Keratinocyte (primary cell): ENCODE results near the gene OR10T2. TPM values are rescaled to one million over a fixed set of nuclear protein-coding genes. Genes with fewer than 3 reads are reported as not detected.
"Not testable (repeated sequence)": the region's sequence is repeated elsewhere in the genome, so short reads cannot be mapped to it uniquely, and the experiment has no call there.

Experiments used
- DNase-seq: peaks from one replicate; pipeline ENCODE4 v3.0.0-alpha.2; 2011; ENCODE audit warnings: low read depth, missing footprints, low spot score
- FAIRE-seq: peaks from 2 replicates; lab custom pipeline; 2011; peaks lifted over from hg19 to GRCh38; lab: Jason Lieb, UNC
- H2AFZ ChIP-seq: 2 replicates; pipeline ENCODE4 v1.6.0; 2012; ENCODE audit warnings: low read length, control low read depth, inconsistent platforms; ENCODE audit not compliant: control insufficient read depth
- H3K27ac ChIP-seq: 2 replicates; pipeline ENCODE4 v1.5.1; 2011; ENCODE audit warnings: low read length; ENCODE audit not compliant: control insufficient read depth, insufficient read depth
- H3K27me3 ChIP-seq: 3 replicates; pipeline ENCODE4 v1.6.0; 2011; ENCODE audit warnings: low read length; ENCODE audit not compliant: control insufficient read depth, insufficient read depth; ENCODE audit errors: extremely low read depth
- H3K36me3 ChIP-seq, 2 experiments: 2 replicates in 1 of 2; 3 replicates in 1 of 2; pipeline ENCODE4 v1.5.1; 2011; ENCODE audit warnings: low read length in 2 of 2, mild to moderate bottlenecking in 1 of 2; ENCODE audit not compliant: control insufficient read depth in 2 of 2, insufficient read depth in 2 of 2; ENCODE audit errors: extremely low read depth in 1 of 2
- H3K4me1 ChIP-seq: 3 replicates; pipeline ENCODE4 v1.5.1; 2011; ENCODE audit warnings: low read length; ENCODE audit not compliant: control insufficient read depth, insufficient read depth; ENCODE audit errors: extremely low read depth
- H3K4me2 ChIP-seq: 3 replicates; pipeline ENCODE4 v1.6.0; 2011; ENCODE audit warnings: low read depth, low read length; ENCODE audit not compliant: control insufficient read depth, insufficient read depth; ENCODE audit errors: extremely low read depth
- H3K4me3 ChIP-seq, 3 experiments: fragments of 200-600 bp in 1 of 3; sonication (generic) in 1 of 3; 2 replicates in 2 of 3; 3 replicates in 1 of 3; pipeline ENCODE4 v1.5.1; 2011 to 2016; ENCODE audit warnings: low read length in 3 of 3, mild to moderate bottlenecking in 3 of 3, control low read depth in 2 of 3, inconsistent platforms in 1 of 3, low read depth in 1 of 3, mixed read lengths in 1 of 3, mixed run types in 1 of 3, moderate library complexity in 1 of 3; ENCODE audit not compliant: control insufficient read depth in 2 of 3, insufficient read depth in 2 of 3; ENCODE audit errors: extremely low read depth in 1 of 3
- H3K79me2 ChIP-seq: 2 replicates; pipeline ENCODE4 v1.6.0; 2012; ENCODE audit warnings: low read length; ENCODE audit not compliant: control insufficient read depth, insufficient read depth
- H3K9ac ChIP-seq: 3 replicates; pipeline ENCODE4 v1.6.0; 2011; ENCODE audit warnings: low read length; ENCODE audit not compliant: control insufficient read depth, insufficient read depth; ENCODE audit errors: extremely low read depth
- H3K9me1 ChIP-seq: 3 replicates; pipeline ENCODE4 v1.6.0; 2011; ENCODE audit warnings: low read length; ENCODE audit not compliant: control insufficient read depth, insufficient read depth; ENCODE audit errors: extremely low read depth
- H3K9me3 ChIP-seq: 2 replicates; pipeline ENCODE4 v1.5.1; 2012; ENCODE audit warnings: low read depth, low read length; ENCODE audit not compliant: control insufficient read depth
- H4K20me1 ChIP-seq: 3 replicates; pipeline ENCODE4 v1.6.0; 2011; ENCODE audit warnings: low read length; ENCODE audit not compliant: control insufficient read depth, insufficient read depth; ENCODE audit errors: extremely low read depth
- CTCF ChIP-seq, 3 experiments: IDR thresholded peaks in 1 of 3; conservative IDR thresholded peaks in 1 of 3; optimal IDR thresholded peaks in 1 of 3; 2 replicates in 2 of 3; 3 replicates in 1 of 3; pipeline versions ENCODE3 to v1.5.1; 2011; ENCODE audit warnings: low read length in 3 of 3, mild to moderate bottlenecking in 3 of 3, moderate library complexity in 2 of 3, control low read depth in 1 of 3, inconsistent platforms in 1 of 3; ENCODE audit not compliant: insufficient read depth in 2 of 3; ENCODE audit errors: extremely low read depth in 1 of 3
- EZH2 ChIP-seq: IDR thresholded peaks from one replicate; pipeline ENCODE4 v1.6.1; 2012; ENCODE audit warnings: inconsistent platforms, mild to moderate bottlenecking, low read length, moderate library complexity
- dilution Hi-C: fragments of 300-500 bp; cut with MboI; formaldehyde crosslinking; loops from one replicate; pipeline ENCODE4 v1.7.0; 2020; ENCODE audit warnings: low sequenced_read_pairs; ENCODE audit not compliant: extremely low pct_ligation_motif_present
- polyA plus RNA-seq, 5 experiments: library from polyadenylated mRNA; depleted of rRNA in 3 of 5; stranded (reverse) in 3 of 5; stranded (forward) in 1 of 5; unstranded in 1 of 5; fragments of >200 nt; gene quantifications; 1 replicate in 1 of 5; 2 replicates in 3 of 5; 3 replicates in 1 of 5; pipeline versions ENCODE4 v1.2.1 to v1.2.3, GENCODE V29; 2011 to 2012; ENCODE audit warnings: missing spikeins in 2 of 5, low read depth in 1 of 5, low replicate concordance in 1 of 5

Gene OR10T2
- polyA plus RNA-seq, 1 donor (not counting 4 experiments of a cell fraction or from before 2014, with no cell fraction given), result not detected

DNA sequence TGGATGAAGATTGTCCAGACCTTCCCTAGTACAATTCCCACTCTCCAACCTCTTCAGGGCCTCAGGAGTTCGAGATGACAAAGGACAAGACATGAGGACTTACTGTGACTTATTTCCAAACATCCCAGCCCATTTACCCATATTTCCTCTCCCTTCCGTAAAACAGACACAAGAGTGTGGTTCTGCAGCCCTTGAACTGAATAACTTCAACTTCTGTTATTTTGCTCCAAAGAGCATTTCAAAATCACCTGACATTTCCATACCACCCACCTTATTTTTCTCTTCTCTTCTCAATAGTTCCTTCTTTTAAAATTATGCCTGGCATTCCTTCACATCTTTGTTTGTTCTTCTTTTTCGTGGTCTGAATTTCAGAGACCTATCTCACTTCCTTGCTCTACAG lies 35.5 kb upstream of the OR10T2 start:
- Histone ChIP-seq H3K27me3 (no peaks in the 10 kb centered on the region), H3K4me1 (no peaks in the 10 kb centered on the region), H3K4me3 (no peak overlapping the region), H3K9ac (no peak overlapping the region), H3K36me3 (no peaks in the 10 kb centered on the region), H4K20me1 (no peaks in the 10 kb centered on the region), H2AFZ (no peak overlapping the region), H3K9me1 (no peaks in the 10 kb centered on the region), H3K9me3 (no peaks in the 10 kb centered on the region), H3K27ac (no peak overlapping the region), H3K79me2 (no peaks in the 10 kb centered on the region), H3K4me2 (no peak overlapping the region)
- TF ChIP-seq CTCF (optimal IDR thresholded peaks at IDR 0.05 in 1 of 3, IDR thresholded peaks at IDR 0.05 in 1 of 3, conservative IDR thresholded peaks at IDR 0.05 in 1 of 3; ENCODE audit: extremely low read depth in 1 of 3, insufficient read depth in 2 of 3, low read length in 3 of 3), result no peak
- no peak for TF ChIP-seq EZH2
- DNase-seq (no peak), FAIRE-seq (no peak)
- dilution Hi-C loops, result no loop called here

DNA sequence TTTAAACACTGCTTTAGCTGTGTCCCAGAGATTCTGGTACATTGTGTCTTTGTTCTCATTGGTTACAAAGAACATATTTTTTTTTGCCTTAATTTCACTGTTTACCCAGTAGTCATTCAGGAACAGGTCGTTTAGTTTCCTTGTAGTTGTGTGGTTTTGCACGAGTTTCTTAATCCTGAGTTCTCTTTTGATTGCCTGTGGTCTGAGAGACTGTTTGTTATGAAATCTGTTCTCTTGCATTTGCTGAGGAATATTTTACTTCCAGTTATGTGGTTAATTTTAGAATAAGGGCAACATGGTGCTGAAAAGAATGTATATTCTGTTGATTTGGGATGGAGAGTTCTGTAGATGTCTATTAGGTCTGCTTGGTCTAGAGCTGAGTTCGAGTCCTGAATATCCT lies 30.9 kb upstream of the OR10T2 start:
- H4K20me1 ChIP-seq, H3K36me3 ChIP-seq, FAIRE-seq, H2AFZ ChIP-seq, DNase-seq, H3K4me1 ChIP-seq, H3K9me1 ChIP-seq, H3K27me3 ChIP-seq, H3K9ac ChIP-seq, H3K4me3 ChIP-seq, H3K27ac ChIP-seq, H3K9me3 ChIP-seq, H3K79me2 ChIP-seq, dilution Hi-C loops, H3K4me2 ChIP-seq: not testable (repeated sequence)

DNA sequence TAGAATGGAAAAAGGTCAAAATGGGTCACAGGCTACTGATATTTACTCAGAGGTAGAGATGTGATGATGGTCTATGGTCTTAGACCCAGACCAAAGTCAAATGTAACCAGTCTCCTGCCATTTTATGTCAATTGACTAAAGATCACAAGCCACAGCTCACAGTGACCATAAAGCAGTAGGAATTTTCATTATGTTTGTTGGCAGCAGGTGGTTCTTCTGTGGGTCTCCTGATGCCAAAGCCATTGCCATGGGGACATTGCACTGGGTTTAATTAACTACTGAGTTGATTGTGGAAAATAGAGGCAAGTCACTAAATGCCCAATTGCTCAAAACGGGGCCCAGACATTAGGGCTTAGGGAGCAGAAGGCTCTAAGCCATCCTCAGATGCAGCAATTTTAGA lies 26.9 kb upstream of the OR10T2 start, which contains the start of gene OR10K2:
OR10K2 (minus strand) TSS at position 101 of the 400 bp plus-strand sequence. CDS start 5,371 bp downstream, outside the sequence.
- Histone ChIP-seq H3K4me1 (no peaks in the 10 kb centered on the region), H3K9me1 (no peaks in the 10 kb centered on the region), H3K9me3 (no peaks in the 10 kb centered on the region), H3K4me3 (no peak within 1 kb of the TSS), H3K27me3 (no peaks in the 10 kb centered on the region), H3K79me2 (no peaks in the 10 kb centered on the region), H4K20me1 (no peaks in the 10 kb centered on the region), H3K27ac (no peak within 1 kb of the TSS), H3K9ac (no peak within 1 kb of the TSS), H3K36me3 (no peaks in the 10 kb centered on the region), H3K4me2 (no peak within 1 kb of the TSS), H2AFZ (no peak within 1 kb of the TSS)
- no peak for FAIRE-seq
- no peak for DNase-seq
- TF ChIP-seq EZH2 (no peak), CTCF (optimal IDR thresholded peaks at IDR 0.05 in 1 of 3, IDR thresholded peaks at IDR 0.05 in 1 of 3, conservative IDR thresholded peaks at IDR 0.05 in 1 of 3; ENCODE audit: extremely low read depth in 1 of 3, insufficient read depth in 2 of 3, low read length in 3 of 3) (no peak)
- dilution Hi-C loops, result no loop called here
